ENCODE results near the gene TRIO. TPM values are rescaled to one million over a fixed set of nuclear protein-coding genes. Genes with fewer than 3 reads are reported as not detected.

The TRIO gene
- total RNA-seq, 1 experiment from 2014 or later: 68.4 TPM

GRCh38 chr5:14145435-14146334, 2.5 kb downstream of the TRIO start:
- no peak for TF ChIP-seq ELF1 (IDR thresholded peaks at IDR 0.05; ENCODE audit: borderline replicate concordance, low read depth)
- no peak for TF ChIP-seq ZBTB33 (IDR thresholded peaks at IDR 0.05; ENCODE audit: extremely low read depth, insufficient replicate concordance, low read length)
- no peak for TF ChIP-seq SIN3A (IDR thresholded peaks at IDR 0.05; ENCODE audit: low read depth)
- TF ChIP-seq MAX (IDR thresholded peaks at IDR 0.05): no peak
- no peak; the same call in 1 of the 2 replicates for TF ChIP-seq SP1 (IDR thresholded peaks at IDR 0.05; ENCODE audit: low read depth)
- no peak for TF ChIP-seq ZFX (IDR thresholded peaks at IDR 0.05)
- no peak for TF ChIP-seq CTCF (IDR thresholded peaks at IDR 0.05 in 2 of 3, conservative IDR thresholded peaks at IDR 0.05 in 1 of 3; ENCODE audit: borderline replicate concordance in 1 of 3, insufficient read depth in 1 of 3, low read depth in 2 of 3, low read length in 2 of 3)
- TF ChIP-seq FOSL1 (IDR thresholded peaks at IDR 0.05; ENCODE audit: low read depth): no peak
- no peak for TF ChIP-seq CBX3 (IDR thresholded peaks at IDR 0.05; ENCODE audit: low read depth)
- TF ChIP-seq JUND (IDR thresholded peaks at IDR 0.05): no peak
- no peak; the same call in 1 of the 2 replicates for TF ChIP-seq POLR2AphosphoS5 (IDR thresholded peaks at IDR 0.05; ENCODE audit: low read depth, low read length)
- no peak for TF ChIP-seq EGR1 (IDR thresholded peaks at IDR 0.05; ENCODE audit: low read depth)
- TF ChIP-seq EZH2 (IDR thresholded peaks at IDR 0.05): no peak
- DNase-seq (ENCODE audit: low read depth, low spot score): no peak
- peak overlapping the region; percentile 96 for H3K4me2 ChIP-seq (ENCODE audit: low read length)
- H3K9ac ChIP-seq (ENCODE audit: low read length): peak overlapping the region; percentile 95
- no peaks in the 10 kb centered on the region for H3K9me2 ChIP-seq (ENCODE audit: insufficient read depth)
- no peak overlapping the region for H2AFZ ChIP-seq (ENCODE audit: low read depth, low read length, poor library complexity, severe bottlenecking)
- no peaks in the 10 kb centered on the region for H3K27me3 ChIP-seq (ENCODE audit: insufficient read depth, low read length)
- CTCF ChIA-PET: no interaction called here
- H4K20me1 ChIP-seq (ENCODE audit: insufficient read depth): peaks cover 34% of the 10 kb centered on the region; the same call in 1 of the 2 replicates
- intact Hi-C loops (cut with micrococcal nuclease): loop anchor here (10.0 kb wide), 1 partner anchor 111 kb away; no protein-coding TSS in a partner anchor
- BruUV-seq (replicated peaks): no TSS peak
- no peaks in the 10 kb centered on the region for H3K9me3 ChIP-seq (ENCODE audit: control insufficient read depth in 1 of 2, insufficient read depth in 1 of 2, low read depth in 1 of 2, low read length in 2 of 2)
- no peaks in the 10 kb centered on the region for H3K36me3 ChIP-seq (ENCODE audit: control insufficient read depth in 1 of 2, insufficient read depth in 2 of 2, low read length in 2 of 2)
- peak overlapping the region; percentile 72 to 97 for H3K4me3 ChIP-seq (replicated peaks in 1 of 2; ENCODE audit: low read depth in 1 of 2, low read length in 2 of 2)
- RAD21 ChIA-PET (ENCODE audit: low non-redundant PET in 1 of 2, low total read pairs in 2 of 2, uncharacterized antibody in 2 of 2, unreplicated experiment in 2 of 2): interaction anchor here in 1 of 2 experiments (1.1 kb wide), 1 partner anchor 11 kb away, joined by 6 read pairs; no protein-coding TSS in a partner anchor
- ATAC-seq: no peak
- POLR2A ChIA-PET: interaction anchor here (0.6 to 0.8 kb wide), 2 partner anchors 11 to 74 kb away, joined by 3 to 7 read pairs; no protein-coding TSS in a partner anchor
- peak overlapping the region; percentile 94; the same call in 1 of the 2 replicates for H3K27ac ChIP-seq (ENCODE audit: low read depth, low read length)
- H3K4me1 ChIP-seq (ENCODE audit: control insufficient read depth in 1 of 2, insufficient read depth in 2 of 2, low read length in 2 of 2): peaks cover 12 to 33% of the 10 kb centered on the region in 2 experiments
- peaks cover 70% of the 10 kb centered on the region for H3K79me2 ChIP-seq (ENCODE audit: insufficient read depth, low read length)

Data from HCT116 (cell line).